ENCODE data around the gene UGT1A4. TPM values are rescaled to one million over a fixed set of nuclear protein-coding genes. Genes with fewer than 3 reads are reported as not detected.

Gene UGT1A4
- total and polyA plus RNA-seq, 2 of the 8 experiments (the other 6 are each of a cell fraction or from before 2014, with no cell fraction given) = not detected

DNA sequence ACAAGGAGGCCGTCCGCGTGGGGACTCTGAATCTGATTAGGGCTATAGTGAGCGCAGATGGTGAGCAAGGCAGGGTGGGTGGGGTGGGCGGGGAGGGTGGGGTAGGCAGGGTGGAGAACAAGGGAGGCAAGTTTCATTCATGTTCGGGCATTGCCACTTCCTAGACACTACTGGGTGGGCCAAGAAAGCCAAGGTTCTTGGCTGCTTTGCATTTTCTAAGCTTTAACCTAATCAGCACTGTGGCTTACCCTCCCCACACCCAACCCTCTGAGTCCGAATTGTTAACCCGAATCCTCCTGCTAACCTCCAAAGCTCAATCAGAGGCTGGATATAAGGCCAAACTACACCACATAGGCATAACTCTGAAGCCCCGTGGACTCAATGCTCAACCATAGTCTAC, 77.7 kb downstream of the UGT1A4 start:
- Histone ChIP-seq H3K27ac (ENCODE audit: low read depth, low read length) (no peak overlapping the region), H2BK5ac (ENCODE audit: low read depth, low read length) (no peak overlapping the region), H2BK120ac (replicated peaks; ENCODE audit: low read depth, low read length) (no peak overlapping the region), H3K14ac (ENCODE audit: insufficient read length) (no peak overlapping the region), H4K91ac (replicated peaks; ENCODE audit: insufficient read length, low read length) (no peak overlapping the region), H2BK20ac (ENCODE audit: low read length) (no peak overlapping the region), H3K4me1 (replicated peaks in 1 of 4; ENCODE audit: control insufficient read depth in 3 of 4, insufficient read depth in 4 of 4, low read length in 3 of 4) (no peaks in the 10 kb centered on the region), H2AK5ac (ENCODE audit: low read depth, low read length) (no peak overlapping the region), H3K23ac (ENCODE audit: insufficient read length) (no peak overlapping the region), H4K20me1 (replicated peaks in 1 of 2; ENCODE audit: control insufficient read depth in 1 of 2, insufficient read depth in 2 of 2, low read length in 2 of 2) (no peaks in the 10 kb centered on the region), H2BK15ac (ENCODE audit: low read length) (no peak overlapping the region), H2AFZ (ENCODE audit: low read length) (no peak overlapping the region), H3K18ac (ENCODE audit: extremely low read depth, low read length) (no peak overlapping the region), H3K27me3 (replicated peaks in 1 of 4; ENCODE audit: control insufficient read depth in 3 of 4, extremely low read depth in 1 of 4, insufficient read depth in 3 of 4, low read length in 3 of 4) (no peaks in the 10 kb centered on the region), H3K23me2 (ENCODE audit: low read depth, low read length) (no peaks in the 10 kb centered on the region), H3K4me3 (ENCODE audit: extremely low read depth in 1 of 4, insufficient read depth in 2 of 4, low read depth in 3 of 4, low read length in 4 of 4) (no peak overlapping the region), H4K5ac (ENCODE audit: insufficient read length, low read depth, low read length) (no peak overlapping the region), H3K79me2 (ENCODE audit: control insufficient read depth in 1 of 2, insufficient read depth in 2 of 2, low read length in 2 of 2) (no peaks in the 10 kb centered on the region), H3K36me3 (ENCODE audit: control insufficient read depth in 2 of 4, insufficient read depth in 4 of 4, low read length in 3 of 4) (no peaks in the 10 kb centered on the region), H3K4me2 (ENCODE audit: insufficient read depth in 1 of 2, low read depth in 2 of 2, low read length in 2 of 2) (no peak overlapping the region), H3K79me1 (ENCODE audit: low read depth, low read length) (no peaks in the 10 kb centered on the region), H3K4ac (replicated peaks; ENCODE audit: insufficient read length, low read depth, low read length) (no peak overlapping the region), H3K9ac (replicated peaks in 1 of 4; ENCODE audit: extremely low read depth in 1 of 4, low read depth in 3 of 4, low read length in 3 of 4) (no peak overlapping the region), H3K9me3 (ENCODE audit: insufficient read depth in 2 of 2, low read depth in 1 of 2, low read length in 1 of 2) (peaks cover 0 to 5% of the 10 kb centered on the region in 2 experiments; a peak in 2 of 4 replicates), H4K8ac (ENCODE audit: extremely low read depth, insufficient read depth, low read length) (no peak overlapping the region), H3K56ac (replicated peaks; ENCODE audit: insufficient read length, low read depth, low read length) (no peak overlapping the region), H2BK12ac (ENCODE audit: low read depth, low read length) (no peak overlapping the region)
- POLR2A ChIA-PET (ENCODE audit: partially characterized antibody) = no interaction called here
- WGBS, 2 experiments (ENCODE audit: extremely low coverage in 1 of 2, insufficient coverage in 1 of 2, insufficient read length in 1 of 2, insufficient replicate concordance in 2 of 2, low coverage in 1 of 2, low lambda C conversion rate in 2 of 2, missing lambda C conversion rate in 1 of 2) = 71% methylated on average over 7 of the region's 9 CpGs; no CpG with 5 or more reads in 1 of the 2 experiments
- FAIRE-seq (no peak), DNase-seq (ENCODE audit: low read depth in 1 of 2, low spot score in 2 of 2) (no peak)
- CTCF ChIA-PET (ENCODE audit: partially characterized antibody) = interaction anchor here (0.6 to 1.2 kb wide), 4 partner anchors 27 to 123 kb away, joined by 3 read pairs; no protein-coding TSS in a partner anchor
- TF ChIP-seq POLR2AphosphoS5 (IDR thresholded peaks at IDR 0.05; ENCODE audit: low read depth, low read length) (no peak), SP2 (IDR thresholded peaks at IDR 0.05; ENCODE audit: low read length) (no peak), RBBP5 (IDR thresholded peaks at IDR 0.05; ENCODE audit: borderline replicate concordance, low read depth, low read length) (no peak), CTCF (IDR thresholded peaks at IDR 0.05; ENCODE audit: control extremely low read depth in 1 of 3, insufficient read depth in 1 of 3, low read depth in 1 of 3, low read length in 3 of 3) (no peak), CHD2 (IDR thresholded peaks at IDR 0.05; ENCODE audit: low read length) (no peak), CBX8 (IDR thresholded peaks at IDR 0.05; ENCODE audit: borderline replicate concordance, low read depth, low read length) (no peak), HDAC2 (IDR thresholded peaks at IDR 0.05; ENCODE audit: borderline replicate concordance in 1 of 2, low read depth in 2 of 2, low read length in 2 of 2) (no peak), SAP30 (IDR thresholded peaks at IDR 0.05; ENCODE audit: insufficient read depth, insufficient replicate concordance, low read length) (no peak), RAD21 (IDR thresholded peaks at IDR 0.05 in 1 of 2, conservative IDR thresholded peaks at IDR 0.05 in 1 of 2; ENCODE audit: low read depth in 2 of 2, low read length in 2 of 2) (no peak), BCL11A (IDR thresholded peaks at IDR 0.05; ENCODE audit: low read depth in 2 of 2, low read length in 2 of 2) (no peak), EZH2 (IDR thresholded peaks at IDR 0.05; ENCODE audit: low read depth, low read length, severe bottlenecking) (no peak)
